Suprapubic skin (tissue), 4 donors: Measurements from ENCODE around the gene SLC4A8. TPM values are rescaled to one million over a fixed set of nuclear protein-coding genes. Genes with fewer than 3 reads are reported as not detected.

Experiments
- DNase-seq, 2 donors: peaks; one replicate each; pipeline ENCODE4 v3.0.0-alpha.2; 2019; ENCODE audit warnings: low spot score in 2 of 2
- H3K27ac ChIP-seq: fragments of 200-600 bp; sonication (generic); one replicate; pipeline ENCODE4 v1.5.1; 2019
- H3K27me3 ChIP-seq: fragments of 200-600 bp; sonication (generic); one replicate; pipeline ENCODE4 v1.5.1; 2019
- H3K36me3 ChIP-seq: fragments of 200-600 bp; sonication (generic); one replicate; pipeline ENCODE4 v1.5.1; 2019
- H3K4me1 ChIP-seq: fragments of 200-600 bp; sonication (generic); one replicate; pipeline ENCODE4 v1.5.1; 2019
- H3K4me3 ChIP-seq: fragments of 200-600 bp; sonication (generic); one replicate; pipeline ENCODE4 v1.5.1; 2019; ENCODE audit warnings: mild to moderate bottlenecking
- H3K9me3 ChIP-seq: fragments of 200-600 bp; sonication (generic); one replicate; pipeline ENCODE4 v1.5.1; 2019
- EP300 ChIP-seq: sonication (generic); formaldehyde crosslinking; IDR thresholded peaks from one replicate; pipeline ENCODE4 v1.6.1; 2017; ENCODE audit warnings: antibody characterized with exemption
- POLR2A ChIP-seq, 2 donors: fragments of 450-650 bp; IDR thresholded peaks; one replicate each; pipeline ENCODE4 v1.6.1; 2017; ENCODE audit warnings: antibody characterized with exemption in 2 of 2, mild to moderate bottlenecking in 2 of 2, moderate library complexity in 2 of 2
- POLR2AphosphoS5 ChIP-seq, 3 donors: sonication (generic); formaldehyde crosslinking; IDR thresholded peaks; one replicate each; pipeline ENCODE4 v1.6.1; 2017; ENCODE audit warnings: antibody characterized with exemption in 3 of 3
- WGBS: methylation state at CpG from one replicate; pipeline ENCODE4 v1.1.5; 2018; 5-methylcytosine and 5-hydroxymethylcytosine counted together
- total RNA-seq, 4 donors: library from RNA; depleted of rRNA; stranded (reverse); fragments of >200 nt; gene quantifications; one replicate each; pipeline ENCODE4 v1.1.0, GENCODE V29; 2016
- TF ChIP-seq, protein P1 (sequence below), 2 donors: fragments of 200-600 bp in 1 of 2; fragments of 450-650 bp in 1 of 2; sonication (generic) in 1 of 2; IDR thresholded peaks; one replicate each; pipeline ENCODE4 v1.5.1; 2016 to 2019; ENCODE audit warnings: antibody characterized with exemption in 2 of 2, mild to moderate bottlenecking in 1 of 2, moderate library complexity in 1 of 2

Gene SLC4A8
- total RNA-seq, 4 donors from 2014 or later: 1.1 to 2.2 TPM; not detected in 2

DNA sequence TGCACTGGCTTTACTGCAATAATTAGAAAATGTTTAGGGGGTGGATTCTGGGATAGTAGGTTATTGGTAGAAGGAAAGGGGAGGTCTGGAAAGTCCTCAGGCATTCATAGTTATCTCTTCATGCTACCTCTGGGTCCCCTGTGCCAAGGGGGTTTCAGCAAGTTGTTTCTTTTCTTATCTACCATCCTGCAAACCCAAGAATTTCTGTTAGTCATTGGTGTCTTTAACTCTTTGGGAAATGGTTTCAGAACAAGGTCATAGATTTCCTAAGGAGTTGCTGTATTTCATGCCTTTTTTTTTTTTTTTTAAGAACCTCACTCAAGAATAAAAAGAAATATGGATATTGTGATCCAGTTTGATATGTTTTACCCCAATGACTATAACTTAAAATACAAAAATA lies 63.6 kb downstream of the SLC4A8 start:
- no peak for DNase-seq
- Histone ChIP-seq H3K27me3 (no peaks in the 10 kb centered on the region), H3K4me1 (no peaks in the 10 kb centered on the region), H3K9me3 (no peaks in the 10 kb centered on the region), H3K27ac (no peak overlapping the region), H3K4me3 (no peak overlapping the region), H3K36me3 (no peaks in the 10 kb centered on the region)
- TF ChIP-seq, protein P1, sequence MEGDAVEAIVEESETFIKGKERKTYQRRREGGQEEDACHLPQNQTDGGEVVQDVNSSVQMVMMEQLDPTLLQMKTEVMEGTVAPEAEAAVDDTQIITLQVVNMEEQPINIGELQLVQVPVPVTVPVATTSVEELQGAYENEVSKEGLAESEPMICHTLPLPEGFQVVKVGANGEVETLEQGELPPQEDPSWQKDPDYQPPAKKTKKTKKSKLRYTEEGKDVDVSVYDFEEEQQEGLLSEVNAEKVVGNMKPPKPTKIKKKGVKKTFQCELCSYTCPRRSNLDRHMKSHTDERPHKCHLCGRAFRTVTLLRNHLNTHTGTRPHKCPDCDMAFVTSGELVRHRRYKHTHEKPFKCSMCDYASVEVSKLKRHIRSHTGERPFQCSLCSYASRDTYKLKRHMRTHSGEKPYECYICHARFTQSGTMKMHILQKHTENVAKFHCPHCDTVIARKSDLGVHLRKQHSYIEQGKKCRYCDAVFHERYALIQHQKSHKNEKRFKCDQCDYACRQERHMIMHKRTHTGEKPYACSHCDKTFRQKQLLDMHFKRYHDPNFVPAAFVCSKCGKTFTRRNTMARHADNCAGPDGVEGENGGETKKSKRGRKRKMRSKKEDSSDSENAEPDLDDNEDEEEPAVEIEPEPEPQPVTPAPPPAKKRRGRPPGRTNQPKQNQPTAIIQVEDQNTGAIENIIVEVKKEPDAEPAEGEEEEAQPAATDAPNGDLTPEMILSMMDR (IDR thresholded peaks at IDR 0.05): no peak
- TF ChIP-seq POLR2AphosphoS5 (IDR thresholded peaks at IDR 0.05): no peak
- no peak for TF ChIP-seq POLR2A (IDR thresholded peaks at IDR 0.05)
- TF ChIP-seq EP300: no peak

DNA sequence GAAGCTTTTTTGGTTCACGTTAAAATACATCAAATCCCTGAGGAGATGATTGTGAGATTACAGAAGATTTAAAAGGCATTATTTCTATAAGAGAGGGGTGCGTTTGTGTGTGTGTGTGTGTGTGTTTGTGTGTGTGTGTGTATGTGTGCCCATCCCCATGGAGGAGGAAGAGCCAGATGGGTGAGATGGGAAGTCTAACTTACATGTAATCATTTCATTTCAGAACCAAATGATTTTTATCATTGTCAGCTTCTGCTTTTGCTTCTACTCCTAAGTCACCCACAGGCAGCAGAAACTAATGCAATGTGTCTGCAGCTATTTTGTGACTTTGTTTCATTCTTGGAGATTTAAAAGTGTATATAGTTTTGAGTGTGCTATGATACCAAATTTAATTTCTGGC lies 68.7 kb downstream of the SLC4A8 start:
- no peak for DNase-seq
- H3K4me1 ChIP-seq: no peaks in the 10 kb centered on the region
- H3K4me3 ChIP-seq: no peak overlapping the region
- no peaks in the 10 kb centered on the region for H3K9me3 ChIP-seq
- 62% methylated on average over 2 of the region's 2 CpGs for WGBS
- H3K27me3 ChIP-seq: no peaks in the 10 kb centered on the region
- H3K36me3 ChIP-seq: no peaks in the 10 kb centered on the region
- H3K27ac ChIP-seq: no peak overlapping the region
- TF ChIP-seq POLR2AphosphoS5 (IDR thresholded peaks at IDR 0.05): no peak
- TF ChIP-seq, protein P1 (IDR thresholded peaks at IDR 0.05): no peak
- no peak for TF ChIP-seq POLR2A (IDR thresholded peaks at IDR 0.05)
- no peak for TF ChIP-seq EP300

DNA sequence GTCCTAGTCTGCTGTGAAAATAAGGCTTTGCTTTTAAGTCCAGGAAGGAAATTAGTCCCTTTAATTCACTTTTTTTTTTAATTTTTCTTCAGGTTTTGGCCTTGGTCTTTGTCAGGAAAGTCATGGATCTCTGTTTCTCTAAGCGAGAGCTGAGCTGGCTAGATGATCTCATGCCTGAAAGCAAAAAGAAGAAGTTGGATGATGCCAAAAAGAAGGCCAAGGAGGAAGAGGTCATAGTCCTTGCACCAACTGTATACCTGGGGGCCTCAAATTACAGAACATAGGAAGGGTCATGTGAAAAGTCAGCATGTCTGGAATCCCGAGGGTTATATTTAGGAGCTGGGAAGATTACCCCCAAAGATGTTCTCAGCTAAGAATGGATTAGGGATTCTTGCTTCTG lies 72.3 kb downstream of the SLC4A8 start:
- H3K9me3 ChIP-seq: no peaks in the 10 kb centered on the region
- DNase-seq: no peak
- TF ChIP-seq, protein P1 (IDR thresholded peaks at IDR 0.05): no peak
- no peak for TF ChIP-seq EP300
- no peak for TF ChIP-seq POLR2A (IDR thresholded peaks at IDR 0.05)
- TF ChIP-seq POLR2AphosphoS5 (IDR thresholded peaks at IDR 0.05): no peak
- H3K4me3 ChIP-seq: no peak overlapping the region
- no peak overlapping the region for H3K27ac ChIP-seq
- WGBS: 87% methylated on average over 2 of the region's 2 CpGs
- no peaks in the 10 kb centered on the region for H3K36me3 ChIP-seq
- H3K4me1 ChIP-seq: no peaks in the 10 kb centered on the region
- no peaks in the 10 kb centered on the region for H3K27me3 ChIP-seq

DNA sequence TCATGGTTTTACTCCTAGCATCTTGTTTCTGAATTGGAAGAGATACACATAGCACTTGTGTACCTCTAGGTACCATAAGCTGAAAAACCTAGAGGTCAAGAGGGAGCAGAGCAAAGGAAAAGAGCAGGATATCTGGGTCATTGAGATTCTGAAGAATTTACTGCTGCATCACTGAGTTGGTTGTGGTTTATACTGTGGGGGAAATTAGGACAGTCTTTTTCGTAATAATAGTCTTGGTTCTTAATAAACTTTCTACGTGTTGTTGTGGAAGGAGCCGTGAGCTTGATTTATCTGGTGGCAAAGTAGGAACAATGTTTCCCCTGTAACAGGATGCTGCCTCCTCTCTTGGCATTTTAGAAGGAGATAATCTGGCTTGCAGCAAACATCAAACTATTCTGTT lies 80.2 kb downstream of the SLC4A8 start:
- TF ChIP-seq POLR2A (IDR thresholded peaks at IDR 0.05): no peak
- TF ChIP-seq, protein P1 (IDR thresholded peaks at IDR 0.05): no peak
- Histone ChIP-seq H3K36me3 (no peaks in the 10 kb centered on the region), H3K4me1 (no peaks in the 10 kb centered on the region), H3K9me3 (no peaks in the 10 kb centered on the region), H3K27ac (no peak overlapping the region), H3K4me3 (no peak overlapping the region), H3K27me3 (peaks cover 2% of the 10 kb centered on the region)
- no peak for DNase-seq
- 77% methylated on average over 3 of the region's 3 CpGs for WGBS

DNA sequence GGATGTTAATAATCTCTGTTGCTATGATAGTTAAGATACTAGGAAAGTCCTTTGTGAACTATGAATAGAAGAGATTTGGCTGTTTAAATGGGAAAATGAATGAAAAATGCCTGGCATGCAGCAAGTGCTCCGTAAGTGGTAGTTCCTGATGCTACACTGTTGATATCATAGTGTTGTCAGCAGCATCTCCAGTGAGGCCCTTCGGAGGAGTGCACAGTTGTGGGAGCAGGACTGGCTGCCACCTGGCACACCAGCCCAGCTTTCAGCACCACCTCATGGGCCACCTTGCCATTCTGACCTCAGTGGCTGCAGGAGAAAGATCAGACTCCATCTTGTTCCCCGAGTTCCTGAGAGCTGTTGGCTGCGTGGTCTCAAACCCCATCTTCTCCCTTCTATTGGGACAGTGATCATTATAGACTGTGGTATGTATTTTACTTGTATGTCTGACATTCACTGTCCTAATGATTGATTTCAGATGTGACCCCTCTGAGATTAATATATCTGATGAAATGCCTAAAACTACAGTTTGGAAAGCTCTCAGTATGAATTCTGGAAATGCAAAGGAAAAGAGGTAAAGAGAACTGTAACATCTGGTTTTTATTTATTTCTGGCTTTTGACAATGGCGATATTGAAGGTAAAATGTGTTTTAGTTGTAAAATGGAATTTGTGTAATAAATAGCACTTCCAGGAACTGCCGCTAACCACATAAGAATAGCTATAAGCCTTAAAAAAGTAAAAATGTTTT lies 80.9 kb downstream of the SLC4A8 start:
- H3K27ac ChIP-seq: no peak overlapping the region
- H3K27me3 ChIP-seq: peaks cover 2% of the 10 kb centered on the region
- no peaks in the 10 kb centered on the region for H3K4me1 ChIP-seq
- 72% methylated on average over 6 of the region's 6 CpGs for WGBS
- no peaks in the 10 kb centered on the region for H3K9me3 ChIP-seq
- no peak overlapping the region for H3K4me3 ChIP-seq
- no peak for DNase-seq
- no peaks in the 10 kb centered on the region for H3K36me3 ChIP-seq
- no peak for TF ChIP-seq POLR2A (IDR thresholded peaks at IDR 0.05)
- TF ChIP-seq, protein P1 (IDR thresholded peaks at IDR 0.05): no peak
- TF ChIP-seq POLR2AphosphoS5 (IDR thresholded peaks at IDR 0.05): no peak
- TF ChIP-seq EP300: no peak
